ENCODE measurements around the gene OMD.
"Not testable (repeated sequence)": the region's sequence is repeated elsewhere in the genome, so short reads cannot be mapped to it uniquely, and the experiment has no call there.

Gene OMD

DNA sequence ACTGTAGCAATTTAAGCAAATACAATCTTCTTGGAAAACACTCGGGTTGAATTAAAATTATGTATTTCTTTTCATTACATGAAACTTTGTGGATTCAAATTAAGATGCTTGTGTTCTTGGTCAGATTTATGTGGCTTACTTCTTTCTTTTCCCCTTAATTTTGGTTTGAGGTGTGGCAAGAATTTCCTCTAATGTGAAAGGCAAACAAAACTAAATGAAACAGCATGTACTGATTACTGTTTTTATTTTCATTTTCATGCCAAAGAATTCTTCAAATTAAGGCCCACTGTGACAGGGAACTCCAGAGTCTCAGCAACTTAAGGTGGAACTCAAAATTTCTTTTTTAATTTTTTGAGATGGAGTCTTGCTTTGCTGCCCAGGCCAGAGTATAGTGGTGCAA lies at the start of gene OMD:
TSS of gene OMD (minus strand) at position 132 of the 400 bp plus-strand sequence. CDS start 6,913 bp downstream, outside the sequence.
- DNase-seq = no peak

GRCh38 chr9:92468206-92468605 lies 43.9 kb upstream of the OMD start:
- DNase-seq = no peak

GRCh38 chr9:92467511-92467910 lies 43.2 kb upstream of the OMD start:
- DNase-seq = no peak

GRCh38 chr9:92467041-92467440 lies 42.8 kb upstream of the OMD start:
- DNase-seq = no peak

- no peak for DNase-seq
These were observed 39.7 kb upstream of the OMD start for GRCh38 chr9:92463984-92464383.

GRCh38 chr9:92463387-92463786 lies 39.1 kb upstream of the OMD start:
- DNase-seq = no peak

- no peak for DNase-seq
These were observed 33.3 kb upstream of the OMD start for GRCh38 chr9:92457576-92457975.

GRCh38 chr9:92455217-92455616 lies 30.9 kb upstream of the OMD start:
- no peak for DNase-seq

- DNase-seq = no peak
These were observed 22.3 kb upstream of the OMD start for GRCh38 chr9:92446536-92446935.

GRCh38 chr9:92444841-92445240 lies 20.6 kb upstream of the OMD start:
- no peak for DNase-seq

DNA sequence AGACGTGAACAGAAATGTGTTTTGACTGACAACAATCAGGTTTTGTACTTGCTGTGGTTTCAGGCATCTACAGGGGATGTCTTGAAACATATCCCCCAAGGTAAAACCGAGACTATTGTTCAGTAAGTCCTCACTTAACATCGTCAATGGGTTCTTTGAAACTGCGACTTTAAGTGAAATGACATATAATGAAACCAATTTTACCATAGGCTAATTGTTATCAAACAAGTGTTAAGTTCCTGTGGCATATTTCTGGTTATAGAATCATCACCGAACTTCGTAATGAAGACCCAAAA lies 16.4 kb upstream of the OMD start:
- no peak for DNase-seq

DNA sequence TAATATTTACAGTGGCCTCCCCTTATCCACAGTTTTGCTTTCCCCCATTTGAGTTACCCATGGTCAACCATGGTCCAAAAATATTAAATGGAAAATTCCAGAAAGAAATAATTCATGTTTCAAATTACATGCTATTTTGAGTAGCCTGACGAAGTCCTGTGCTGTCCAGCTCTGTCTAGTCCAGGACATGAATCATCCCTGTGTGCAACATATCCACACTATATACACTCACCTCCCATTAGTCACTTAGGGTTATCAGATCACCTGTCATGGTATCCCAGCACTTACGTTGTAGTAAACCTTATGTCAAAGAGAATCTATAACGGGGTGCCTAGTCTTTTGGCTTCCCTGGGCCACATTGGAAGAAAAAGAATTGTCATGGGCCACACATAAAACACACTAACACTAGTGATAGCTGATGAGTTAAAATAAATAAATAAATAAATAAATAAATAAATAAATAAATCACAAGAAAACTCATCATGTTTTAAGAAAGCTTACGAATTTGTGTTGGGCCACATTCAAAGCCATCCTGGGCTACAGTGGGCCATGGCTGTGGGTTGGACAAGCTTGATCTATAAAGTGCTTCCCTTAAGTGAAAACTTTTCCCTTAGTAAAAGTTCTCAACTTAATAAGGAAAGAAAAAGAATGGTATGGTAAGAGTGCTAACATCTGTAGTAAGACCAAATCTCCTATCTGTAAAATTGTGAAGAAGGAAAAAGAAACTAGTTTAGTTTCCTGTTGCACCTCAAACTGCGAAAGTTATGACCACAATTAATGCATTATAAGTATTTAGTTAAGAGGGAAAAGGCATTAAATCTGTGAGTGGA lies 15.9 kb upstream of the OMD start:
- no peak for DNase-seq

DNA sequence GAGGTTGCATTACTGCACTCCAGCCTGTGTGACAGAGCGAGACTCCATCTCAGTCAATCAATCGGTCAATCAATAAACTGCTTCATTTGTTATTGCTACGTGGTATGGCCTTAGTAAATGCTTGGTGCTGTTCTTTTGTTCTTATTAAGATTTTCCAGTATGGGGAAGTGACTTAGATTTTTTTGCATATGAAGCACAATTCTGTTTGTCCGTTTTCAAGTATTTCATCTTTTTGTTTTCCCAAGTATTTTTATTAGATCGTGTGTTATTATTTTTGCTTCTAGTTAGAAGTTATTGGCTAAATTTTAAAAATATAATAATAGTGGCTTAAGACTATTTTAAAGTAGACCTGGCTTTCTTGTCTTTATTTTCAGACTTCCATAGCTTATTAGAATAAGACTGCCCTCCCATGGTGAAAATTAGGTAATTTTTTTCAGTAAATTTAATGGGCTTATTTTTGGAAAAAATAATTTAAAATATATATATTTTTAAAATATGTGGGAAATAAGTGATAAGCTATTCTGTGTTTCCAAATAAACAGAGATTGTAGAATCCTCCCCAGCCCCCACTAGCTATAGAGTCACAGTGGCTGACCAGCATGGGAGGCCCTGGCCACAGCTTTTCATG lies 14.7 kb upstream of the OMD start:
- no peak for DNase-seq

GRCh38 chr9:92435263-92435662 lies 11.0 kb upstream of the OMD start:
- no peak for DNase-seq

GRCh38 chr9:92432972-92433548 lies 8.8 kb upstream of the OMD start:
- DNase-seq = no peak

GRCh38 chr9:92432350-92432749 lies 8.1 kb upstream of the OMD start:
- no peak for DNase-seq

- DNase-seq = no peak
These were observed 5.6 kb upstream of the OMD start for GRCh38 chr9:92429836-92430235.

DNA sequence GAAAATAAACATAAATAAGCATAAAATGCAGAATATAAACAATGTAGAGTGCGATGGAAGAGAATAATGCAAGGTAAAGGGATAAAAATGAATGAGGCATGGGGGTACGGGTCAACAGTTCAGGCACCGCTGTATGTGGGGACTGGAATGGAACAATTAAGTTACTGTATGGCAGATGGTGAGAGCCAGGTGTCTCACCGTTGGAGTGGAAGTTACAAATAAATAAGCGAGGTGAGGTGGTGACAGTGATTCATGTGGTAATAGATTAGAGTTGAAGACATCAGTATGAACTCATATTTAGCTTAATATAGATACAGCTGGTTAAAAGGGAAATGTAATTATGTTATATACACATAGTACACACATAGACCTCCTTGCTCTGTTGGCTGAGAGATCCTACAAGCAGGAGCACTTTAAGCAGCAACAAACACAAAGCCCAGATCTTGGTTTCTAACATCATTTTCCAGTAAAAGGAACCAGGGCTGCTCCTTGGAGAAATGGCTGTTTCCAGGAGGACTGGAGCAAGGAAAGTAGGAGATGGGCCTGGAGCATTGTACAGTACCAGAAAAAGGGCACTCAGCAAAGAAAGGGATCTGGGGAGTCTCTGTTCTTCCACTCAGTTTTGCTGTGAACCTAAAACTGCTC lies 2.4 kb upstream of the OMD start:
- DNase-seq = no peak

DNA sequence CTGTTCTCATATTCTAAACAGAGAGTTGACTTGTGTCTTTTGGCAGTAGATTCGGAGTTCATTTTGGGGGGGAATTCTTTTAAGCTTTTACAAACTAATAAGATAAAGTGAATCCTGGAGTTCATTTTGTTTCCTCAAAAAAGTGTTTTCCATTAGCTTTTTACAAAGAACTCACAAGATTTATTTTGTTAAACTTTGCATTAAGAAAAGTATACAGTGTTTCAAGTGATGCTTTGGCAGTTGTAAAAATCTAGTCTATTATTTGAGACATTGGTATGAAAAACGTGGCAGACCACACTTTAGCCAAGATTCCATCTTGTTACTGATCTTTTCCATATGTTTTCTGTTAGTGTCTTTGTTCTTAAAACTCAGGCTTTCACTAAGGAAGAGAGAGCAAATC lies 1.2 kb upstream of the OMD start:
- no peak for DNase-seq

- DNase-seq = no peak
These were observed 659 bp downstream of the OMD start for GRCh38 chr9:92423612-92424011.

- no peak for DNase-seq
These were observed 1.5 kb downstream of the OMD start for GRCh38 chr9:92422611-92423338.

GRCh38 chr9:92414566-92414965 lies 9.7 kb downstream of the OMD start:
- no peak for DNase-seq

- not testable (repeated sequence) for DNase-seq
These were observed 13.1 kb downstream of the OMD start for GRCh38 chr9:92411157-92411556.
